Activated T-helper 1 cell treated with Interleukin-2 at 50 U/mL for 16 hours (primary cell): Measurements from ENCODE around the gene GHRHR.

Experiments
- DNase-seq: peaks from one replicate; pipeline ENCODE4 v3.0.0-alpha.2; 2020; ENCODE audit warnings: low read depth

GHRHR gene

GRCh38 chr7:30963842-30964241, at the start of gene GHRHR:
GHRHR (plus strand) TSS chr7:30963953; CDS start chr7:30964069, 116 bp downstream.
- DNase-seq = no peak

GRCh38 chr7:30914596-30914995, 49.2 kb upstream of the GHRHR start:
- no peak for DNase-seq

GRCh38 chr7:30915005-30915601, 48.6 kb upstream of the GHRHR start:
- DNase-seq = no peak

- DNase-seq = no peak
Observed at GRCh38 chr7:30915751-30916150, 48.0 kb upstream of the GHRHR start.

GRCh38 chr7:30916255-30916654, 47.5 kb upstream of the GHRHR start:
- no peak for DNase-seq

GRCh38 chr7:30916767-30917166, 47.0 kb upstream of the GHRHR start:
- DNase-seq = no peak

GRCh38 chr7:30917216-30917893, 46.4 kb upstream of the GHRHR start:
- DNase-seq = no peak

GRCh38 chr7:30918676-30919075, 45.1 kb upstream of the GHRHR start:
- DNase-seq = no peak

GRCh38 chr7:30920021-30920583, 43.7 kb upstream of the GHRHR start:
- no peak for DNase-seq

GRCh38 chr7:30920584-30921539, 42.9 kb upstream of the GHRHR start:
- no peak for DNase-seq

- no peak for DNase-seq
Observed at GRCh38 chr7:30921540-30922401, 42.0 kb upstream of the GHRHR start.

GRCh38 chr7:30922596-30922995, 41.2 kb upstream of the GHRHR start:
- DNase-seq = no peak

GRCh38 chr7:30923009-30923773, 40.6 kb upstream of the GHRHR start:
- DNase-seq = no peak

- no peak for DNase-seq
Observed at GRCh38 chr7:30923774-30924413, 39.9 kb upstream of the GHRHR start.

GRCh38 chr7:30924624-30925023, 39.1 kb upstream of the GHRHR start:
- no peak for DNase-seq

GRCh38 chr7:30925117-30925516, 38.6 kb upstream of the GHRHR start:
- DNase-seq = no peak

- DNase-seq = no peak
Observed at GRCh38 chr7:30925913-30926312, 37.8 kb upstream of the GHRHR start.

GRCh38 chr7:30926313-30926712, 37.4 kb upstream of the GHRHR start:
- DNase-seq = no peak

GRCh38 chr7:30927040-30927439, 36.7 kb upstream of the GHRHR start:
- no peak for DNase-seq

- no peak for DNase-seq
Observed at GRCh38 chr7:30927559-30927958, 36.2 kb upstream of the GHRHR start.
